ENCODE data around the gene TMEM259.

Gene TMEM259

DNA sequence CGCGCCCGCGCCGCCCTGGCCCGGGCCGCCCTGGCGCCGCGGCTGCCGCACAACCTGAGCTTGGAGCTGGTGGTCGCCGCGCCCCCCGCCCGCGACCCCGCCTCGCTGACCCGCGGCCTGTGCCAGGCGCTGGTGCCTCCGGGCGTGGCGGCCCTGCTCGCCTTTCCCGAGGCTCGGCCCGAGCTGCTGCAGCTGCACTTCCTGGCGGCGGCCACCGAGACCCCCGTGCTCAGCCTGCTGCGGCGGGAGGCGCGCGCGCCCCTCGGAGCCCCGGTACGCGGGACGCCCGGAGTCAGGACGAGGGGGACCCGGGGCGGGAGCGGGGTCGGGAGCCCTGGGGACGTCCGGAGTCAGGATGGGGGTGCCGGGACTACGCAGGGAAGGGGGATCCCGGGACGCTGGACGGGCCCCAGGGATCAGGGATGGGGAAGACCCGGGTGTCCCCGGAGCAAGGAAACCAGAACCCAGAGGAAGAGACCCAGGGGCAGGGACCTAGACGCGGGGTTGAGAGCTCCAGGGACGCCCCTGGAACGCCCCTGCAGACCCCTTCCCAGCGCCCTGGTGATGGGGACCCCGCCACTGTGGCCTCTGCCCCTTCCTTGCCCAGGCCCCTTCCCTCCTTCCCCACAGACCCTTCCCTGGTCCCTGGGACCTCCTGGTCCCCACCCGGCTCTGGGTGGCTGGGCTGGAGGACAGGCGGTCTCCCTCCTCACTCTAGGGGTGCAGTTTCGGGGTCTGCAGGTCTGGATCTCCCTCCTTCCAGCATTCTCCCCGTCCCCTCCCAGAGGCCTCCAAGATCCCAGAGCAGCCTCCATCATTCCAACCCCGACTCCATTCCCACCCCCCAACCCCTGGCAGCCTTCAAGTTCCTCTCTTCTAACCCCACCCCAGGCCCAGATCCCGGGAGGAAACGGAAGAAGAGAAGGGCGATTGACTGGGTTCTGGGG is 20.1 kb downstream of the TMEM259 start:
- DNase-seq, result no peak

DNA sequence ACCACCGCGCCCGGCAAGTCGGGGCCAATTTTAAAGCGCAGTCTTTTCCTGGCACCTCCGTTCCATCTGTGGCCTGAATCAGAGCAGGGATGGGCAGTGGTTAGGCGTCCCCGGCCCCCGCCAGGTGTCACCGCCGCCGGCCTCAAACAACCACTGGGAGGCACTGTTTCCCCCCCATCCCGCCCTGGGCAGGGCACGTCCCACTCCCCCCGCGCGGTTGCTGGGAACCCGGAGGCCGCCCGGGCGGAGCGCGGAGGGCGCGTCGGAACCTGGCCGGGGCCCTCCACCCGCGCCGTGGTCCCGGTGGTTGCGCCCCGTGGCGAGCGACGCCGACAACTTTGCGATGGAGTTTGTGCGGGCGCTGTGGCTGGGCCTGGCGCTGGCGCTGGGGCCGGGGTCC is 20.8 kb downstream of the TMEM259 start, which contains the start of gene GRIN3B:
Gene GRIN3B, plus strand, starts transcription at position 325 of the 400 bp plus-strand sequence. Its CDS starts 19 bp downstream, at position 344.
- no peak for DNase-seq

DNA sequence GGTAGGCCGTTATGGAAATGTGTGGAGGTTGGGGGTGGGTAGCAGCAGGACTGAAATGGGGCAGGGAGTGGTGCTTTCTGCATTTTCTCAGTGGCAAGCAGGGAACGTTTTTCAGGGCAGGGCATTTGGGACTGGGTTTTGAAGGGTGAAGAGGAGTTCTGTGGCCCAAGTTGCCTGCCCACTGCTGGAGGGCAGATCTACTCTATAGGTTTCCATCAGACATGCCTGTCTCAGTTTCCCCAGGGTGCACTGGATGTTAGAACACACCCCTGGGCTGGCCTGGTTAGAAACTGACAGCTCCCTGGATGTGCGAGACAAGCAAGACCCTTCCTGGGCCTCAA is 21.6 kb downstream of the TMEM259 start:
- DNase-seq, result no peak

DNA sequence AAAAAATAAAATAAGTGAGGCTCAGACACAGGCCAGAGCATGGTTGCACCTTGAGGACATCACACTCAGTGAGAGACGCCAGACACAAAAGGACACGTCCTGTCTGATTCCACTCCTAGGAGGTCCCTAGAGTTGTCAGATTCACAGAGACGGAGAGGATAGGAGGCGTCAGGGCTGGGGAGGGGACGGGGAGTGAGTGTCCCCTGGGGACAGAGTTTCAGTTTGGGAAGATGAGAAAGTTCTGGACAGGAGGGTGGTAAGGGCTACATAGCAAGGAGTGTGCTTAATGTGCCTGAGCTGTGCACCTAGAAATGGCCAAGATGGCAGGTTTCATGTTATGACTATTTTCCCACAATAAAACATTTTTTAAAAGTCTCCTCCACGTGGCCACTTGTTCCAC is 22.9 kb downstream of the TMEM259 start:
- DNase-seq, result no peak

DNA sequence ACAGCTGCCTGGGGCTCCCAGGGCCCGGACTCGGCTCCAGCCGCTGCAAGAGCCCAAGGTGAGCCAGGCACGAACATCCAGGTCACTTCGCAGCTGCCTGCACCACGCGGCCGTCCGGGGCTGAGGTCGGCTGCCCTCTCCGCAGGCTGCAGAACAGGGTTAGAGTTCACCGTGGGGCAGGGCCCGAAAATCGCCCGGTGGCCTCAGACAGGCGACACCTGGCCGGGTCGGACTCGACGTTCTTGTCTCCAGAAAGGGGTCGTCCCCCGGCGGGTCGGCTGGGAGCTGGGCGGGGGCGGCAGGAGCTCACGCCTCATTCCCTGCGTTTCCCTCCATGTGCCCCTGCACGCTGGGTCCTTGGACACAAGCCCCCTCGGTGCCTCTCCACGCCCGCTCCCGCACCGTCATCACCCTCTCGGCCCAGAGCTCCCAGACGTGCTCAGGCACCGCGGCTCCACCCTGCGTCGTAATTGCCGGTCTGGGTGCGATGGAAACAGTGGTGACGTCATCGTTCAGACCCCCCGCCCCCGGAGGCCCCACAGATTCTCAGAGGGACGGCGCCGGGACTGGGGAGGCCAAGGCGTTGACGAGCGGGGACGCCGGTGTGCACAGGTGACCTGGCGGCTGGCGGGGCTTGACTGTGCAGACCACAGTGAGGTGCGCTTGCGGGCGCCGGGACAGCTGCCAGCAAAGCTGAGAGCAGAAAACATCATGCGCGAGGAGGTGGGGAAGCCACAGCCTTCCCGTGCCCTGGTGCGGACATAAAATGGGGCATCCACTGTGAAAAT is 24.7 kb downstream of the TMEM259 start:
- no peak for DNase-seq

DNA sequence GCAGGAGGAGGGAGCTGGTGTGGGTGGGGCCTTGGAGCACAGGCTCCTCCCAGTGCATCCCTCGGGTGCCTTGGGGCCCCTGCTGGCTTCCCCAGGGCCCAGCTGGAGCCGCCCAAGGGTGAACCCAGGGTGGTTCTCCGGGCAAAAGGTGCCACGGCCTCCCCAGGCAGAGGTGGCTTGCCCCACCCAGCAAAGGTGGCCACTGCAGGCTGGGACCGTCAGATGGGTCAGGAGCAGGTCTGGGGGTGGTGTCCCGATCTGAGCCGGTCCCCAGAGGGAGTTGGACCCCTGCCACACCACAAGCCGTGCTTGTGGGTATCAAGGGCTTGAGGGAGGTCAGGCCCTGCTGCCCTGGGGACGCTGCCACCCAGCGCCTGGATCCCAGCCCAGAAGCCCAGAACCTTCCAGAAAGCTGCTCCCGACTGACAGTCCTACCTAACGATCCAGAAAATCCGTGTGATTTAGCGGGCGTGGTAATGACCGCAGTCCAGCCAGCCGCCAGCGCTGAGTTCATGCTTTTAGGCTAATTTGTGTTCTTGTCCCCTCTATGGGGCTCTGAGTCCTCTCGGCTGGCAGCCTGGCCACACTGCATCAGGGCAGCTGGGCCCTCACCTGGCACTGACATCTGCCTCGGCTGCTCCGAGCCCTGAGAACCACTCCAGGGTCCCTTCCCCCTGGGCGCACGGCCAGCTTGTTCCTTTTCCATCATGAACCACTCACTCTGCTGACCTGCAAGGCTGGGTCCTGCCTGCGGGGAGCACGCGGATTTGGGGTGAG is 25.7 kb downstream of the TMEM259 start:
- no peak for DNase-seq

DNA sequence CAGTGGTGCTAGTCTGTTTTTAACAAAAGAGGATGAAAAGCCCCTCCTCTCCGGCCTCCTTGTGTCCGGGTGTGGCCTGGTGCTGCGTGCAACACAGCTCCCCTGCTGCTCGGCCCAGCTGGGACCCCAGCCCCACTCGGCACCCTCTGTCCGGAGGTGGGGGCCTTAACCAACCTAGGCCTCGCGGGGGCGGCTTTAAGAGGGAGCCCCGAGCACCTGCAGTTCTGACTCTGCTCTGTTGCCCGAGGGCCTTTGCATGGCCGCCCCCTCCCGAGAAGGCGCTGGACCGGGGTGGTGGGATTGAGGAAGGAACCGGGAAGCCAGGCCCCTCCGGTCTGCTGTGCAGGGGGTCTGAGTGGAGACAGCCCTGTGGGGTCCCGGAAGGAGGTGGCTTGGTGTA is 26.4 kb downstream of the TMEM259 start:
- no peak for DNase-seq

DNA sequence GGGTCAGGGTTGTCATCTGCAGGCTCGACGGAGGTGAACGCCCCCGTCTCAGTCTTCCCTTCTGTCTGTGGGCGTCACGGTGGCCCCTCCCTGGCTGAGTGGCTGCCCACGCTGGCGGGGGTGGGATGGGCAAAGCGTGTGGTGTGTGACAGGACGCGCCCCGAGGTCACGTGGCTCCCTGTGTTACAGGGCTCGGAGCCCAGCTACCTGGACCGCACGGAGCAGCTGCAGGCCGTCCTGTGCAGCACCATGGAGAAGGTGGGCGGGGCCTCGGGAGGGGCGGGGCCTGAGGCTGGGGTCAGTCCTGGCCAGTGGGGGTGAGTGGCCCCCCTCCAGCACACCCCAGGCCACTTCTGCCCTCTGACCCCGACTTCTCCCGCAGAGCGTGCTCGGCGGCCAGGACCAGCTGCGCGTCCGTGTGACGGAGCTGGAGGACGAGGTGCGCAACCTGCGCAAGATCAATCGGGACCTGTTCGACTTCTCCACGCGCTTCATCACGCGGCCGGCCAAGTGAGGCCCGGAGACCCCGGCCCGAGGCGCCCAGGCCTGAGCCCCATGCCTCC is 27.0 kb downstream of the TMEM259 start:
- DNase-seq, result no peak

DNA sequence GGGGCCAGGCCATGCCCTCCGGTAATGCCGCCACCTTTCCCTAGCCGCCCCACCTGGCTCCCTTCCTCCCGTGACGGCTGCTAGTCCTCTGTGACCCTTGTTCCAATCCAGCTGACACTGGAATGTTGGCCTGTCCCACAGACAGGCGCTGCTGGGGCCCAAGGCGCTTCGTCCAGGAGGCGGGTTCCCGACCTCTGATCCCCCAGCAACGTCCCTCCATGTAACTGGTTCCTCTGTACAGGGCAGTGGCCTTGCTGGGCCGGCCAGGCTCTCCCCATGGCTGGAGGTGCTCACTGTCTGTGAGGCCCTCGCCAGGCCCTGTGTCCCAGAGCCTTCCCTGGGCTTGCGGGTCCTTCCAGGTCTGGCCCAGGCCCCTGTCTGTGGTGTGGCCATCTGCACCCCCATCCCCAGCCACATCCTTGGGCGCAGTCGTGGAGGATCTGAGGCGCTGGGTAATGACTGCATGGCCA is 27.5 kb downstream of the TMEM259 start:
- DNase-seq, result no peak

DNA sequence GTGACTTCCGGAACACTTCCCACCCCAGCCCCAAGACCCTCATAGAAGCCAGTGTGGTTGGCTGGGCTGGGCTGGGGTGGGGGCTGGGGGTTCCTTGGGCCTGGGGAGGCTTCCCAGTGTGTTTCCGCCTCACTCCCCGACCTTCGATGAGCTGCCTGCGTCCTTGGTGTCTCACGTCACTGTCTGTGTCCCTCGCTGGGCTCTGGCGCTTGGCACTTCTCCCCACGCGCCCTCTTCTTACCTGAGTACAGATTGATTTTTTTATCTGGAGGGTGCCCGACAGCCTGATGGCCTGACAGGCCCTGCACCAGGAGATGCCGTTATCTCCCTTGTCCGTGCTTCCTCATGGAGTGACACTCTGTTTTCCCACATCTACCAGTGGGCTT is 28.3 kb downstream of the TMEM259 start:
- no peak for DNase-seq

DNA sequence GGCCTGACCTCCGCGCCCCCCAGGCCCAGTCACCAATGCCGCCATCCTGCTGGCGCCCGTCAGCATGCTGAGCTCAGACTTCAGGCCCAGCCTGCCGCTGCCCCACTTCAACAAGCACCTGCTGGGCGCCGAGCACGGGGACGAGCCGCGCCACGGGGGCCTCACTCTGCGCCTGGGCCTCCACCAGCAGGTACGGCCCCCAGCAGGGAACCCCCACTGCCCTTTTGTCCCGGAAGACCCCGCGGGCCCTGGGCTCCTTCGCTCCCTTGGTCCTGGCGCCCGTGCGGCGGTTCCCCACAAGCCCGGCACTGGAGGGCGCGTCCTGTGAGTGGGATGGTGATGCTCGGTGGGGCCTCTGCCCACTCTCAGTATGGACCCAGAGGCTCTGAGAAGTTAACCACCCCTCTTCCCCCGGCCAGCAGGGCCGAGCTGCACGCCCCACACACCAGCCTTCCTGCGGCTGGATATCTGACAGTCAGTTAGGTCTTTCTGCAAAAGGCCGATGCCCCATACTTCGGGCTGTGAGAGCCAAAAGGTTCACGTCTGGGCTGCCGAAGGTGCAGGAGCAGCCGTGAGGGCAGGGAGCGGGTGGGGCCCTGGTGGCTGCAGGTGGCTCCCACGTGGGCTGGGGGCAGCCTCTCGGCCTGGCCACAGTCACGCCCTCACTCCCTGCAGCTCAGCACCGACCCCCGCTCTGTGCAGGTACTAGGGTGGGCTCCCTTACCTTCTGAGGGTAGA is 28.8 kb downstream of the TMEM259 start:
- DNase-seq, result no peak

DNA sequence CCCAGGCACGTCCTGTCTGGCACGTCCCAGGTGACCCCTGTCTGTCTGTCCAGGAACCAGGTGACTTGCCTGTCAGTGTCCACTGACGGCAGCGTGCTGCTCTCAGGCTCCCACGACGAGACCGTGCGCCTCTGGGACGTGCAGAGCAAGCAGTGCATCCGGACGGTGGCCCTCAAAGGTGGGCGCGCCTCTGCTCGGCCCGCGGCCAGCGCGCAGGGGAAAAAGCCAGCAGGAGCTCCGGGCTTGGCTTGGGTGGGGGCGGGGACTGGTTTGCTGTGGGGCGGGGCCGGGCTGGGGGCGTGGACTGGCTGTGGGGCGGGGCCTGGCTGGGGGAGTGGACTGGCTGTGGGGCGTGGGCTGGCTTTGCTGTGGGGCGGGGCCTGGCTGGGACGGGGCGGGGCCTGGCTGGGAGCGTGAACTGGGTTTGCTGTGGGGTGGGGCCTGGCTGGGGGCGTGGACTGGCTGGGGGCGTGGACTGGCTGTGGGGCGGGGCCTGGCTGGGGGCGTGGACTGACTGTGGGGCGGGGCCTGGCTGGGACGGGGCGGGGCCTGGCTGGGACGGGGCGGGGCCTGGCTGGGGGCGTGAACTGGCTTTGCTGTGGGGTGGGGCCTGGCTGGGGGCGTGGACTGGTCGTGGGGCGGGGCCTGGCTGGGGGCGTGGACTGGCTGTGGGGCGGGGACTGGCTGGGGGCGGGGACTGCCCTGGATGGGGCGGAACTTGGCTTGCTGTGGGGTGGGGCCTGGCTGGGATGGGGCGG is 29.6 kb downstream of the TMEM259 start:
- DNase-seq, result no peak

DNA sequence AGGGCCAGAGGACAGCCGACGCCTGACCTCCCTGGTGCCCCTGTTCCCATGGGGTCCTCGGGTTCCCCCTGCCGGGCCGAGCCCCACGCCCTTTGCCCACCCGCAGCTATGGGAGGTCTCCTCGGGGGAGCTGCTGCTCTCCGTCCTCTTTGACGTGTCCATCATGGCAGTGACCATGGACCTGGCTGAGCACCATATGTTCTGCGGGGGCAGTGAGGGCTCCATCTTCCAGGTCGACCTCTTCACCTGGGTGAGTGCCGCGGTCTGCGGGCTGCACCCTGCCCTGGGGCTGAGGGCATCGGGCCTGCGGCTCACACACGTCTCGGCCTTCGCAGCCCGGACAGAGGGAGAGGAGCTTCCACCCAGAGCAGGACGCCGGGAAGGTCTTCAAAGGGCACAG is 30.2 kb downstream of the TMEM259 start:
- no peak for DNase-seq

DNA sequence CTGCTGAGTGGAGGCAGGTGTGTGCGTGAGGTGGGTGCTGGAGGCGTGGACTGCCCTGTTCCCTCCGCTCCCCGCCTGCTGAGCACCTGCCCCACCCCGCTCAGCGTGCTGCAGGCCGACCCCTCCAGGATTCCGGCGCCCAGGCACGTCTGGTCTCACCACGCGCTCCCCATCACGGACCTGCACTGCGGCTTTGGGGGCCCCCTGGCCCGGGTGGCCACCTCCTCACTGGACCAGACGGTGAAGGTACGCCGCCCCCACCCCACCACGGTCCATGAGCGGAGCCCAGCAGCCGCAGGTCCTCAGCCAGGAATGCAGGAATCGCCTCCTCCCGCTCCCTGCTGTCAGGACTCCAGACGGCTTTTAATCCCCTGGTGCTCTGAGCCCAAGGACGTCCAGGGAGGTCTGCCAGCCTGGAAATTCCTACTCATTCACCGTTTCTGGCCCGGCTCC is 30.8 kb downstream of the TMEM259 start:
- DNase-seq, result no peak

DNA sequence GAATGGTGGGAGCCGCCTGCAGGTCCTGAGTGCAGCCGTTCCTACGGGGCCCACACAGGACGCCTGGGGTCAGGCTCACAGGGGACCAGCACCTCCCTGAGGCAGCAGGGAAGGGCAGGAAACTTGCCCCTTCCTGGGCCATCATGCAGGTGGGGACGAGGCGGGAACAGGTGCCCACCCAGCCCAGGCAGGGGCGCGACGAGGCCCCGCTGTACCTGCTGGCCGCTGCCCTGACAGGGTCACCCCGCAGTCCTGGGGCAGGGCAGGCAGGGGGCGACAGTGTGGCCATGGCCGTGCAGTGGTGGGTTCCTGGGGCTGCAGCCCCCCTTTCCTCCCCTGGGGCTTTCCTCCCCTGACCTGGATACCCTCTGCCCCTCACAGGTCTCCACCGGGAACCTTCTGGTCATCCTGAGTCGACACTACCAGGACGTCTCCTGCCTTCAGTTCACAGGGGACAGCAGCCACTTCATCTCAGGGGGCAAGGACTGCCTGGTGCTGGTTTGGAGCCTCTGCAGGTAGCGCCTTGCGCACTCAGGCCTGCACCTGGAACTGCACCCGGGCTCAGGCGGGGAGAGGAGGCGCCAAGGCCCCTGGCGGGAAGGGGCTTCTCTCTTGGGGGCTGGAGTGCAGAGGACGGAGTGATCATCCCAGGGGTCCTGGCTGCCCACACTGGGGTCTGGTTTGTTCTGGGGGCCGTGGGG is 31.4 kb downstream of the TMEM259 start:
- DNase-seq, result no peak

DNA sequence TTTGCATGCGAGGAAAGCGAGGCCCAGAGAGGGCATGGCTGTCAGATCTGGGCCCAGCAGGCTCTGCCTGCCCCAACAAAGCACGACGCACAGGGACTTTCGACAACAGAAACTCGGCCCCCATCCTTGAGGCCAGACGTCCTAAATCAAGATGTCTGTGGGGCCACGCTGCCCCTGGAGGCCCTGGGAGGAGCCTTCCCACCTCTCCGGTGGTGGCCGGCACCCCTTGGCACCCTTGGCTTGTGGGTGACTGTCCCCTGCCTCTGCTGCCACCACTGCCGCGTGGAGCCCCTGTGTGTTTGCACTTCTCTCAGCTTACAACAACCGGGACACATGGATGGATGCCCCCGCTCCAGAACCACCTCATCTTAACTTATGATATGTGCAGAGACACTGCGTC is 32.4 kb downstream of the TMEM259 start:
- DNase-seq, result no peak

DNA sequence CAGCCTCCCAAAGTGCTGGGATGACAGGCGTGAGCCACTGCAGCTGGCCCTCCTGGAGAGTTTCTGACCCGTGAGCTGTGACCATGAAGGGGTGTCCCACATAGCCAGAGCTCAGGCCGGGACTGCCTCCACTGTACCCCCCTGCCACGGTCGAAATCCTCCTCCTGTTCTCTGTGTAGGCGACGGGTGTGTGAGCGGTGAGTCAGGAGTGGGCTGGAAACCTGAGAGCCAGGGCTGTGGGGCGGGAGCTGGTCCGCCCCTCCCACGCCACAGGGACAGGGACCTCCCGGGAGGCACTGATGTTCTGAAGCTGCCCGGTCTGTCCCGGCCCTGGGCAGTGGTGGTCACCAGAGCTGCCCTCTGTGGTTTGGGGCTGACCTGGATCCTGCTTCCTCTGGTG is 32.8 kb downstream of the TMEM259 start:
- DNase-seq, result no peak

DNA sequence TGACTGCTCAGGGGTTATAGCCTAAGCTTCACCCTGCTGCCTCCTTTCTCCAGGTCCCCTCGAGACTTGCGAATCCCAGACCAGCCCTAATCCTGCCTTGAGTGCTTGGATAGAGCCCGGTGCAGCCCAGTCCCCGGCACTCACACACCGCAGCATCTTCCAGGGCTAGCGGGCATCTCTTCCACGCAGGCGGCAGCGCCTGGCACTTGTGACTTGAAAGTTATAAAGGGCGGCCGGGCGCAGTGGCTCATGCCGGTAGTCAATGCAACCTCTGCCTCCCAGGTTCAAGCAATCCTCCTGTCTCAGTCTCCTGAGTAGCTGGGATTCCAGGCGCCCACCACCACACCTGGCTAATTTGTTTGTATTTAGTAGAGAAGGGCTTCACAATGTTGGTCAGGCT is 34.8 kb downstream of the TMEM259 start:
- no peak for DNase-seq

DNA sequence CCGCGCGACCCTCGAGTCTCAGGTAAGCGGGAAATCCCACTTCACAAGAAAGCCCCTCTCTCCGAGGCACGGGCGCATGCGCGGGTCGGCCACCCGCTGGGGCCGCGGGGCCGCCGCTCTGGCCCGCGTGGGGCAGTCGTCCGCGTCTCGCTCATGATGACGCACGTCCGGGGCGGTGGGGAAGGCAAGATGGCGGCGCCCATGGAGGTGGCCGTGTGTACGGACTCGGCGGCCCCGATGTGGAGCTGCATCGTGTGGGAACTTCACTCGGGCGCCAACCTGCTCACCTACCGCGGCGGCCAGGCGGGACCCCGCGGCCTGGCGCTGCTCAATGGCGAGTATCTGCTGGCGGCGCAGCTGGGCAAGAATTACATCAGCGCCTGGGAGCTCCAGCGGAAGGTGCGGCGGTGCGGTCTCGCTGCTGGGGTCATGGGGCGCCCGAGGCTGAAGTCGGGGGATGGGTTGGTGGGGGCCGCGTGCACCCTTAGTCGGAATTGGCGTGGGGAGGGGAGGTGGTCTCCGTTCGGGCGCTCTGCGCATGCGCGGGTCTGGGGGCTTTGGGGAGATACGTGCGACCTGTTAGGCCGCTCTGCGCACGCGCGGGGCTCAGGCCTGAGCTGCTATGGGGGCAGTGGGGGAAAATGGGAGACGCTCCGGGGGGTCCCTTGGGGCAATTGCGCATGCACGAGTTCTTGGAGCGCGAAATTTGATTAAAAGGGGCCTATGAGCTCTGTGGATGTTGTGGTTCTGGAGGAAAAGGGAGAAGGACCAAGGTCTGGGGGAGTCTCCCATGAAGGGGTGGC is 36.6 kb downstream of the TMEM259 start, which contains the start of gene WDR18:
Gene WDR18, plus strand, starts transcription at position 181 of the 803 bp plus-strand sequence. Its CDS starts 9 bp downstream, at position 190.
- DNase-seq, result peak; percentile 67
